OCI-LY3 (cell line): ENCODE results near the gene TMEM200C.

Source experiments
- EZH2phosphoT487 ChIP-seq: fragments of 200-600 bp; shearing (Covaris generic); IDR thresholded peaks from 2 replicates; pipeline ENCODE4 v1.6.1; 2018; ENCODE audit warnings: antibody characterized with exemption, mixed run types, low read depth
- TF ChIP-seq, protein P1 (sequence below): fragments of 200-600, 300-600 bp; sonication (generic); IDR thresholded peaks from 2 replicates; pipeline ENCODE4 v1.5.1; 2014; ENCODE audit warnings: antibody characterized with exemption, low read length, low read depth

DNA sequence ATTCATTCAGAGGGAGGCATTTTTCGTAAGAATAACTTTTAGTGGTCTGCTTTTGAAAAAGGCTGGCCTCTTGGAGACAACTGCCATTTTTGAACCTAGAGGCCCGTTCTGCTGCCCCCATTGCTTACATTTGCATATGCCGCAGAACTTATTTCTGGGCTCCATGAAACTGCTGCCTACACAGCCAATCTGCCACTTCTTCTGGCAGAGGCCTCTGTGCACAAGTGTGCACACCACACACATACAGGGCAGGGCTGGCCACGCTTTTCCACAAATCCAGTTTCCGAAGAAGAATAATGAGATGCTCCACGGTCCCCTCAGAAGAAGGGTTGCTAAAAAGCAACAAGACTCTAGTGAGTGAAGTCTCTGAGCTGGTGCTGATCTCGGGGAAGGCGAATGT, 56.2 kb downstream of the TMEM200C start:
- TF ChIP-seq, protein P1, sequence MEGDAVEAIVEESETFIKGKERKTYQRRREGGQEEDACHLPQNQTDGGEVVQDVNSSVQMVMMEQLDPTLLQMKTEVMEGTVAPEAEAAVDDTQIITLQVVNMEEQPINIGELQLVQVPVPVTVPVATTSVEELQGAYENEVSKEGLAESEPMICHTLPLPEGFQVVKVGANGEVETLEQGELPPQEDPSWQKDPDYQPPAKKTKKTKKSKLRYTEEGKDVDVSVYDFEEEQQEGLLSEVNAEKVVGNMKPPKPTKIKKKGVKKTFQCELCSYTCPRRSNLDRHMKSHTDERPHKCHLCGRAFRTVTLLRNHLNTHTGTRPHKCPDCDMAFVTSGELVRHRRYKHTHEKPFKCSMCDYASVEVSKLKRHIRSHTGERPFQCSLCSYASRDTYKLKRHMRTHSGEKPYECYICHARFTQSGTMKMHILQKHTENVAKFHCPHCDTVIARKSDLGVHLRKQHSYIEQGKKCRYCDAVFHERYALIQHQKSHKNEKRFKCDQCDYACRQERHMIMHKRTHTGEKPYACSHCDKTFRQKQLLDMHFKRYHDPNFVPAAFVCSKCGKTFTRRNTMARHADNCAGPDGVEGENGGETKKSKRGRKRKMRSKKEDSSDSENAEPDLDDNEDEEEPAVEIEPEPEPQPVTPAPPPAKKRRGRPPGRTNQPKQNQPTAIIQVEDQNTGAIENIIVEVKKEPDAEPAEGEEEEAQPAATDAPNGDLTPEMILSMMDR: no peak
- no peak for TF ChIP-seq EZH2phosphoT487
